HFF-Myc (cell line): ENCODE data around the gene PARP12.

ENCODE experiments used
- DNase-seq: peaks from one replicate; pipeline ENCODE4 v3.0.0-alpha.2; 2011; ENCODE audit warnings: low read depth; ENCODE audit errors: extremely low read depth
- H3K4me3 ChIP-seq: replicated peaks from 2 replicates; pipeline ENCODE4 v1.5.1; 2011; ENCODE audit warnings: low read depth, mild to moderate bottlenecking, control low read depth, low read length
- TF ChIP-seq, protein P1 (sequence below): IDR thresholded peaks from 2 replicates; pipeline ENCODE4 v1.5.1; 2012; ENCODE audit warnings: mild to moderate bottlenecking, low read depth, low read length, control low read depth; ENCODE audit errors: missing control alignments

Gene PARP12

DNA sequence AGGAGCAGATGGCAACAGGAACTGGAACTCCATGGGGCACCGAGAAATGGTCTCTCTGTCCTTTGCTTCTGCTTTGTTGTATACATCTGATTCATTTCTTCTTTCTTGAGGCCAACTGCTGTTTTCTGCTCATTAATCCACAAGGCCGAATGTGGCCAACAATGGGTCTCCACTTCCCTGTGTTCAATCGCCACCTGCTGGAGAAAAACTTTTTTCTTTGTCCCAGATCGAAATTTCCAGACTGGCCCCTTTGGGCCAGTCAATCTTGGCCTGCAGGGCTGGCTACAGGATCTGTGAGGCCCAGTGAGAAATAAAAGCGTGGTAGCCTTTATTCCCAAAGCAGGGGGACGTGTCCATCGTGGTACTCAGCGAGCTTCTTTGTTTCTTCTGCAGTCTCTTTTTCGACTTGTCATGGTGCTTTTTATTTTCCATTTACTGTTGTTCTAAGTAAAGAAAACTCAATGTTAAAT, 58.8 kb downstream of the PARP12 start:
- no peak overlapping the region for H3K4me3 ChIP-seq
- DNase-seq: peak; percentile 17
- TF ChIP-seq, protein P1, sequence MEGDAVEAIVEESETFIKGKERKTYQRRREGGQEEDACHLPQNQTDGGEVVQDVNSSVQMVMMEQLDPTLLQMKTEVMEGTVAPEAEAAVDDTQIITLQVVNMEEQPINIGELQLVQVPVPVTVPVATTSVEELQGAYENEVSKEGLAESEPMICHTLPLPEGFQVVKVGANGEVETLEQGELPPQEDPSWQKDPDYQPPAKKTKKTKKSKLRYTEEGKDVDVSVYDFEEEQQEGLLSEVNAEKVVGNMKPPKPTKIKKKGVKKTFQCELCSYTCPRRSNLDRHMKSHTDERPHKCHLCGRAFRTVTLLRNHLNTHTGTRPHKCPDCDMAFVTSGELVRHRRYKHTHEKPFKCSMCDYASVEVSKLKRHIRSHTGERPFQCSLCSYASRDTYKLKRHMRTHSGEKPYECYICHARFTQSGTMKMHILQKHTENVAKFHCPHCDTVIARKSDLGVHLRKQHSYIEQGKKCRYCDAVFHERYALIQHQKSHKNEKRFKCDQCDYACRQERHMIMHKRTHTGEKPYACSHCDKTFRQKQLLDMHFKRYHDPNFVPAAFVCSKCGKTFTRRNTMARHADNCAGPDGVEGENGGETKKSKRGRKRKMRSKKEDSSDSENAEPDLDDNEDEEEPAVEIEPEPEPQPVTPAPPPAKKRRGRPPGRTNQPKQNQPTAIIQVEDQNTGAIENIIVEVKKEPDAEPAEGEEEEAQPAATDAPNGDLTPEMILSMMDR: peak; percentile 52

DNA sequence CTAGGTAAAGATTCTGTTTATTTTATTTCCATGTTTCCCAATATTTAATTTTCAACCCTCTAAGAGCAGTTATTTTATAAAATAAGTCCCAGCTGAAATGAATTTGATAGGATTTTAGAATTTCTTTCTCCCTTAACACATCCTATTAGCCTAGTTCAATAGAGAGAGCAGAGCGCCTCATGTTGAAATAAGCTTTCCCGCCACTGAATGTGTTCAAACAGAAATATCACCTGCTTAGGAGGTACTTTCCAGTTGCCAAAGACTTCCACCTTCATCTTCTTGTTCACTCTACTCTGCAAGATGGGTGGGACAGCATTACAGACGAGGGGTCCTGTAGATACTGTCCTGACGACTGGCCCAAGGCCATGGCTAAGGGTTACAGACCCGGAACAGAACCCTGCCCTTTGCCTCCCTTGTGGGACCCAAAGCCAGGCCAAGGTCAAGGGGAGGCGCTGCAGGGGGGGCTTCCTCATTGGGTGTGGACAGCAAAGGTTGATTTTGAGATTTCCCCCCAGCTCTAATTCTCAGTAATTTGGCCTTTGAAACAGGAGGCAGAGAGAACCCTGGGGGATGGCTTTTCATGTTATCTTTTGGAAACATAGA, 62.0 kb downstream of the PARP12 start:
- no peak overlapping the region for H3K4me3 ChIP-seq
- TF ChIP-seq, protein P1: no peak
- no peak for DNase-seq

DNA sequence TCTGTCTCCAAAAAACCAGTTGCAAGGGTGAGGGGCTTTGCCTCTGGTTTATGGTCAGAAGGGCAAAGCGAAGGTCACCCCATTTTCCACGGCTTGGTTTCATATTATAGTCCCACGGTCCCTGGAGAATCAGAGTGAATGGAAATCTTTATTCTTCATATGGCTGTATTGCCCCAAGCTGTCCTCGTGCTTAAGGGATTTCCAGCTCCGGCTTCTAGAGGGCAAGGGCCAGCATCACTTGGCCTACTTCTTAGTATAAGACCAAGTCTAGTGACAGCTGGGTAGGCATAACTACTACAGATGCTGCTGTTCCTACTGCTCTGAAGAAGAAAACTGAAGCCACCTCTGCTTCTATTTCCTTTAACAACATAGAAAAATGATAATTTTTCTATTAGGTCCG, 63.2 kb downstream of the PARP12 start:
- TF ChIP-seq, protein P1: no peak
- no peak for DNase-seq
- no peak overlapping the region for H3K4me3 ChIP-seq

DNA sequence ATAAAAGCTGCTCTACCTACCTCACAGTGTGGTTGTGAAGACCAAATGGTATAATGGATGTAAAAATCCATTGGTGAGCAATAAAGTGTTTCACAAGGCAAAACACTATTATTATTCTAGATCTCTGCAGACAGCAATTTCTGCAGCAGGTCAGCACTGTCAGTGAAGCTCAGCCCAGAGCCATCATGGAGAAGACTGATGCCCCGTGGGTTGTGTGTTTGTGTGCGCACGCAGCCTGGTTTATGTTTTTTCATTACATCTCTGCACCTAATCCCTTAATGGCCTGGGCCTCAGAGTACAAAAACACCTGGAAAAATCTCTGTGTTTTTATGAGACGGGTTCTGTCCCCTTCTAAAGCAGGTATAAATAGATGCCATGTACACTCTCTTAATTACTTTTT, 64.2 kb downstream of the PARP12 start:
- TF ChIP-seq, protein P1: no peak
- H3K4me3 ChIP-seq: no peak overlapping the region
- DNase-seq: no peak

DNA sequence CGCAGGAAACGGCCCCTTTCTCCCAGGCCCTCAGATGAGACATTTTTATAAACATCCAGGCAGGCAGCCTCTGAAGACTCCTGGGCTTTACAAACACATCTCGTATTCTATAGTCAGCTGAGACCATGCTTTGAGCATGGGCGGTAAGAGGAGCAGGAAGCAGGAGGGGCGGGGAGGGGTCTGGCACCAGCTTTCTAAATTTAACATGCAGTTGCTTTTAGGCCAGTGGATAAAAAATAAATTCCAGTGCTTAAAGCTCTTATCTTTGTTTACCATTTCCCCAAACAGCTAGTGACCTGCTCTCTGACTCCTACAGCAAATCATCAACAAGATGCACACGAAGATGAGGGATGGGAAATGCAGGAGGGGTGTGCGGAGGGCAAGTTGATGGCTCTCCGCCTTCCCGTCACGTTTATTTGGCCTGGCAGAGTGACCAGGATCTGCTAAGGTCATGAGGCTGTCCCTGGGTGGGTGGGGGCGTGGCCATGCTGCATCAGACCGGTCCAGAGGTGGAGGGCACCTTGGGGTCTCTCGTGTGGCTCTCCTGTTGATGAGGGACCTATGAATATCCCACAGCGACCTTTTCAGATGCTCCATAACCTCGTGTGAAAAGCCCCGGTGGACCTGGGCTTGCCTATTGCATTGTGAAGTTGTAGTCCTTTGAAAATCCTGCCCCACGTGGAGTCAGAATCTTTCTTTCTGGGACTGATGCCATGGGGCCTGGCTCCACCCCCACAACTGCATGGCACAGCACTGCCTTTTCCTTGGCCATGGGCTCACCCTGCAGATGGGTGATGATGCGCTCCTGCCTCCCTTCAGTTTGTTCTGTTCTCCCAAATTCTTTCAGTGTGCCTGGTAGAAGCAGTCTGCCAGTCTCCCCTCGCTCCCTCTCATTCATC, 67.5 kb downstream of the PARP12 start:
- TF ChIP-seq, protein P1: no peak
- no peak overlapping the region for H3K4me3 ChIP-seq
- no peak for DNase-seq

DNA sequence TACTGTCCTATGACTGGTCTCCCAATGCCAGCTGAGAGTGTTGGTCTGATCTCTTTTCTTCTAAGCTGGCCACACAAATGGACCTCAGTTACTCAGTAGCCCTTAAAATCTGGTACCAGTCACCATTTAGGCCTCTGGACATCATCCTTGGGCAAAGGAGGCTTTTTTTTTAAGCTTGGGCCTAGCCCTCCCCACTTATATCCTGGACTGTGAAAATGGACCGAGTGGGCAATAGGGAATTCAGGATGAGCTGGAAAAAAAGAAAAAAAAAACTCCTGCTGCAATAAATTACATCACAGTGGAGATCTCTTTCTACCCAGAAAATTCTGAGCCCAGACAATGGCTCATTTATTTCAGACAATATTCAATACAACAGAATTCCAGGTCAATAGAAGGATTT, 68.4 kb downstream of the PARP12 start:
- TF ChIP-seq, protein P1: no peak
- DNase-seq: no peak
- H3K4me3 ChIP-seq: no peak overlapping the region
